ENCODE data around the gene SHC2.

DNA sequence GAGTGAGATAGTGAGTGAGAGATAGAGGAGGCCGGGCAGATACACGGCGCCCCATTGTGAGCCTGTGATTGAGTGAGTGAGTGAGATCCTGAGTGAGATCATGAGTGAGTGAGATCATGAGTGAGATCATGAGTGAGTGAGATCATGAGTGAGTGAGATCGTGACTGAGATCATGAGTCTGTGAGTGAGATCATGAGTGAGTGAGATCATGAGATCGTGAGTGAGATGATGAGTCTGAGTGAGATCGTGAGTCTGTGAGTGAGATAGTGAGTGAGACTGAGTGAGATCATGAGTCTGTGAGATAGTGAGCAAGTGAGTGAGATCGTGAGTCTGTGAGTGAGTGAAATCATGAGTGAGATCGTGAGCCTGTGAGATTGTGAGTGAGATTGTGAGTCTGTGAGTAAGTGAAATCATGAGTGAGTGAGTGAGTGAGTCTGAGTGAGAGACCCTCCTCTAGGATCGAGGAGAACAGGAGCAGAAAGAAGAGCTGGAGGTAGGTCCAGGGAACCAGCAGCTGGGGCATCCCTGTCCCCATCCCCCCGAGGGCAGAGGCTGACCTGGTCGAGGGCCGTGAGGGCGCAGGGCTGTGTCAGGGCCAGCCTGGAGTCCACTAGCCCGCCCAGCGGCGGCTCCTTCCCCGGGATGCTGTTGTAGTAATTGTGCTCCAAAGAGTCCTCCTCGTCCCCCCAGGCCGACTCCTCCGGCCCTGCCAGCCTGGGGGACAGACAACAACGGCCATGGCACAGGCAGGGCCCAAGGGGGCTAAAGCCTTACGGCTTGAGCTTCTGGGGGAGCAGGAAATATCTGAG is 26.5 kb downstream of the SHC2 start:
- no peak for TF ChIP-seq POLR2A (IDR thresholded peaks at IDR 0.05)
- TF ChIP-seq, protein P1, sequence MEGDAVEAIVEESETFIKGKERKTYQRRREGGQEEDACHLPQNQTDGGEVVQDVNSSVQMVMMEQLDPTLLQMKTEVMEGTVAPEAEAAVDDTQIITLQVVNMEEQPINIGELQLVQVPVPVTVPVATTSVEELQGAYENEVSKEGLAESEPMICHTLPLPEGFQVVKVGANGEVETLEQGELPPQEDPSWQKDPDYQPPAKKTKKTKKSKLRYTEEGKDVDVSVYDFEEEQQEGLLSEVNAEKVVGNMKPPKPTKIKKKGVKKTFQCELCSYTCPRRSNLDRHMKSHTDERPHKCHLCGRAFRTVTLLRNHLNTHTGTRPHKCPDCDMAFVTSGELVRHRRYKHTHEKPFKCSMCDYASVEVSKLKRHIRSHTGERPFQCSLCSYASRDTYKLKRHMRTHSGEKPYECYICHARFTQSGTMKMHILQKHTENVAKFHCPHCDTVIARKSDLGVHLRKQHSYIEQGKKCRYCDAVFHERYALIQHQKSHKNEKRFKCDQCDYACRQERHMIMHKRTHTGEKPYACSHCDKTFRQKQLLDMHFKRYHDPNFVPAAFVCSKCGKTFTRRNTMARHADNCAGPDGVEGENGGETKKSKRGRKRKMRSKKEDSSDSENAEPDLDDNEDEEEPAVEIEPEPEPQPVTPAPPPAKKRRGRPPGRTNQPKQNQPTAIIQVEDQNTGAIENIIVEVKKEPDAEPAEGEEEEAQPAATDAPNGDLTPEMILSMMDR (IDR thresholded peaks at IDR 0.05): no peak

Measured in thyroid gland (tissue), 4 donors.